Activated T-cell treated with anti-CD3 and anti-CD28 coated beads, Interleukin-2, amount 50 U/mL, for 72 hours (primary cell): ENCODE measurements around the gene PRR5L. TPM values are rescaled to one million over a fixed set of nuclear protein-coding genes. Genes with fewer than 3 reads are reported as not detected.

Experiments used
- ATAC-seq, 2 donors: fragments of 150-1000 bp; cut with Tn5 transposase; replicated peaks in 1 of 2; 2 replicates each; pipeline ENCODE4 v1.10.0; 2021; ENCODE audit warnings: moderate library complexity in 2 of 2, mild to moderate bottlenecking in 1 of 2
- DNase-seq, 2 donors: peaks; one replicate each; pipeline ENCODE4 v3.0.0; 2021 to 2022; ENCODE audit warnings: mixed read lengths in 1 of 2
- H3K27ac Mint-ChIP-seq: one replicate; pipeline ENCODE4 v1.8.0; 2022; ENCODE audit warnings: mild to moderate bottlenecking, moderate library complexity, mixed read lengths
- H3K27me3 Mint-ChIP-seq: one replicate; pipeline ENCODE4 v1.8.0; 2022; ENCODE audit warnings: low read depth, mixed read lengths
- H3K36me3 Mint-ChIP-seq, 2 donors: one replicate each; pipeline ENCODE4 v1.8.0; 2022; ENCODE audit warnings: mixed read lengths in 2 of 2, mild to moderate bottlenecking in 1 of 2; ENCODE audit not compliant: insufficient read depth in 2 of 2
- H3K4me1 Mint-ChIP-seq: one replicate; pipeline ENCODE4 v1.8.0; 2022; ENCODE audit warnings: low read depth, mixed read lengths
- H3K4me3 Mint-ChIP-seq, 2 donors: one replicate each; pipeline ENCODE4 v1.8.0; 2022; ENCODE audit warnings: mild to moderate bottlenecking in 2 of 2, mixed read lengths in 2 of 2, moderate library complexity in 2 of 2
- H3K9me3 Mint-ChIP-seq, 2 donors: one replicate each; pipeline ENCODE4 v1.8.0; 2022; ENCODE audit warnings: mixed read lengths in 2 of 2
- total RNA-seq, 2 donors: library from RNA; stranded (reverse); gene quantifications; one replicate each; pipeline ENCODE4 v1.2.3, GENCODE V29; 2022

Gene PRR5L
- total RNA-seq, 2 donors from 2014 or later = 14.2 to 14.6 TPM

GRCh38 chr11:36441610-36442208 lies 145.6 kb downstream of the PRR5L start:
- Mint-ChIP-seq H3K9me3 (no peaks in the 10 kb centered on the region), H3K27ac (no peak overlapping the region), H3K4me1 (peaks cover 9% of the 10 kb centered on the region), H3K4me3 (no peak overlapping the region), H3K36me3 (peaks cover 2 to 8% of the 10 kb centered on the region in 2 donors), H3K27me3 (peaks cover 16% of the 10 kb centered on the region)
- DNase-seq (peak; percentile 8 to 26), ATAC-seq (peak; percentile 89 to 91)

GRCh38 chr11:36443661-36444060 lies 147.6 kb downstream of the PRR5L start:
- Mint-ChIP-seq H3K4me3 (no peak overlapping the region), H3K4me1 (peaks cover 9% of the 10 kb centered on the region), H3K9me3 (no peaks in the 10 kb centered on the region), H3K27ac (no peak overlapping the region), H3K36me3 (peaks cover 2 to 7% of the 10 kb centered on the region in 2 donors), H3K27me3 (peaks cover 16% of the 10 kb centered on the region)
- DNase-seq = no peak
- ATAC-seq = no peak

GRCh38 chr11:36446135-36446534 lies 150.0 kb downstream of the PRR5L start:
- Mint-ChIP-seq H3K9me3 (no peaks in the 10 kb centered on the region), H3K4me3 (no peak overlapping the region), H3K27me3 (peaks cover 16% of the 10 kb centered on the region), H3K36me3 (peaks cover 3 to 6% of the 10 kb centered on the region in 2 donors), H3K4me1 (peaks cover 29% of the 10 kb centered on the region), H3K27ac (peak overlapping the region; percentile 47)
- ATAC-seq (no peak), DNase-seq (no peak)

- Mint-ChIP-seq H3K27ac (no peak overlapping the region), H3K36me3 (peaks cover 3 to 6% of the 10 kb centered on the region in 2 donors), H3K4me1 (peaks cover 33% of the 10 kb centered on the region), H3K9me3 (no peaks in the 10 kb centered on the region), H3K4me3 (no peak overlapping the region), H3K27me3 (peaks cover 16% of the 10 kb centered on the region)
- no peak for ATAC-seq
- DNase-seq = no peak
Measured at GRCh38 chr11:36447514-36447913, 151.4 kb downstream of the PRR5L start.

GRCh38 chr11:36447947-36448346 lies 151.9 kb downstream of the PRR5L start:
- Mint-ChIP-seq H3K4me1 (peaks cover 38% of the 10 kb centered on the region), H3K36me3 (peaks cover 1 to 6% of the 10 kb centered on the region in 2 donors), H3K4me3 (no peak overlapping the region)

GRCh38 chr11:36449561-36450096 lies 153.5 kb downstream of the PRR5L start:
- Mint-ChIP-seq H3K9me3 (no peaks in the 10 kb centered on the region), H3K36me3 (peaks cover 1 to 6% of the 10 kb centered on the region in 2 donors), H3K27me3 (peaks cover 16% of the 10 kb centered on the region), H3K4me1 (peaks cover 48% of the 10 kb centered on the region), H3K27ac (peak overlapping the region; percentile 4), H3K4me3 (peak overlapping the region; percentile 47 to 71)
- DNase-seq (no peak), ATAC-seq (no peak)

More at GRCh38 chr11:36447947-36448346, 151.9 kb downstream of the PRR5L start:
- H3K27ac Mint-ChIP-seq = no peak overlapping the region
- peaks cover 16% of the 10 kb centered on the region for H3K27me3 Mint-ChIP-seq
- H3K9me3 Mint-ChIP-seq = no peaks in the 10 kb centered on the region
- no peak for ATAC-seq
- no peak for DNase-seq

- peaks cover 48% of the 10 kb centered on the region for H3K4me1 Mint-ChIP-seq
- DNase-seq (no peak), ATAC-seq (no peak)
- peak overlapping the region; percentile 47 to 71 for H3K4me3 Mint-ChIP-seq
- peaks cover 16% of the 10 kb centered on the region for H3K27me3 Mint-ChIP-seq
- H3K36me3 Mint-ChIP-seq = peaks cover 1 to 6% of the 10 kb centered on the region in 2 donors
- H3K9me3 Mint-ChIP-seq = no peaks in the 10 kb centered on the region
- peak overlapping the region; percentile 4 for H3K27ac Mint-ChIP-seq
Measured at GRCh38 chr11:36450110-36450572, 154.1 kb downstream of the PRR5L start.

GRCh38 chr11:36451045-36451444 lies 155.0 kb downstream of the PRR5L start:
- peaks cover 7% of the 10 kb centered on the region for H3K27me3 Mint-ChIP-seq
- peak overlapping the region; percentile 47 to 53 for H3K4me3 Mint-ChIP-seq
- peaks cover 1 to 3% of the 10 kb centered on the region in 2 donors for H3K36me3 Mint-ChIP-seq
- H3K27ac Mint-ChIP-seq = peak overlapping the region; percentile 24
- peaks cover 48% of the 10 kb centered on the region for H3K4me1 Mint-ChIP-seq
- no peak for ATAC-seq
- H3K9me3 Mint-ChIP-seq = no peaks in the 10 kb centered on the region
- DNase-seq = no peak

GRCh38 chr11:36451681-36452080 lies 155.6 kb downstream of the PRR5L start:
- Mint-ChIP-seq H3K27me3 (peaks cover under 1% of the 10 kb centered on the region), H3K27ac (no peak overlapping the region), H3K9me3 (no peaks in the 10 kb centered on the region), H3K4me1 (peaks cover 48% of the 10 kb centered on the region), H3K36me3 (peaks cover 1 to 3% of the 10 kb centered on the region in 2 donors), H3K4me3 (no peak overlapping the region)
- ATAC-seq (no peak), DNase-seq (no peak)

GRCh38 chr11:36452236-36452940 lies 156.3 kb downstream of the PRR5L start:
- Mint-ChIP-seq H3K27me3 (no peaks in the 10 kb centered on the region), H3K9me3 (no peaks in the 10 kb centered on the region), H3K36me3 (peaks cover 1 to 3% of the 10 kb centered on the region in 2 donors), H3K4me1 (peaks cover 48% of the 10 kb centered on the region), H3K27ac (peak overlapping the region; percentile 91), H3K4me3 (peak overlapping the region; percentile 18 to 36)
- ATAC-seq = peak; percentile 53 to 63
- peak; percentile 9 to 21 for DNase-seq

GRCh38 chr11:36452961-36453360 lies 156.9 kb downstream of the PRR5L start:
- DNase-seq (no peak), ATAC-seq (peak in 1 of 2 donors; percentile 48)
- H3K4me1 Mint-ChIP-seq = peaks cover 48% of the 10 kb centered on the region
- no peaks in the 10 kb centered on the region for H3K27me3 Mint-ChIP-seq
- peak overlapping the region; percentile 91 for H3K27ac Mint-ChIP-seq
- H3K4me3 Mint-ChIP-seq = peak overlapping the region in 1 of 2 donors; percentile 18
- no peaks in the 10 kb centered on the region for H3K9me3 Mint-ChIP-seq
- peaks cover 1 to 3% of the 10 kb centered on the region in 2 donors for H3K36me3 Mint-ChIP-seq

- H3K9me3 Mint-ChIP-seq = no peaks in the 10 kb centered on the region
- DNase-seq = no peak
- peaks cover 1 to 3% of the 10 kb centered on the region in 2 donors for H3K36me3 Mint-ChIP-seq
- no peak overlapping the region for H3K27ac Mint-ChIP-seq
- H3K4me3 Mint-ChIP-seq = no peak overlapping the region
- H3K4me1 Mint-ChIP-seq = peaks cover 48% of the 10 kb centered on the region
- ATAC-seq = no peak
- H3K27me3 Mint-ChIP-seq = no peaks in the 10 kb centered on the region
Measured at GRCh38 chr11:36453678-36454077, 157.6 kb downstream of the PRR5L start.

GRCh38 chr11:36454551-36454940 lies 158.5 kb downstream of the PRR5L start:
- DNase-seq (no peak), ATAC-seq (no peak)
- H3K27me3 Mint-ChIP-seq = no peaks in the 10 kb centered on the region
- peaks cover 1 to 3% of the 10 kb centered on the region in 2 donors for H3K36me3 Mint-ChIP-seq
- H3K4me1 Mint-ChIP-seq = peaks cover 45% of the 10 kb centered on the region
- H3K9me3 Mint-ChIP-seq = no peaks in the 10 kb centered on the region
- H3K27ac Mint-ChIP-seq = no peak overlapping the region
- no peak overlapping the region for H3K4me3 Mint-ChIP-seq
